OCI-LY7 (cell line): ENCODE measurements around the gene TMX1.

Experiments
- CTCF ChIP-seq: fragments of 200-600 bp; sonication (generic); conservative IDR thresholded peaks from 2 replicates; pipeline ENCODE4 v1.5.1; 2014; ENCODE audit warnings: mild to moderate bottlenecking, antibody characterized with exemption, low read length, moderate library complexity, mixed read lengths
- EZH2phosphoT487 ChIP-seq: fragments of 200-600 bp; sonication (generic); IDR thresholded peaks from 2 replicates; pipeline ENCODE4 v1.6.1; 2018; ENCODE audit warnings: low read depth, borderline replicate concordance, mild to moderate bottlenecking, mixed run types, antibody characterized with exemption, low read length, moderate library complexity, mixed read lengths

GRCh38 chr14:51219473-51220448, 20.3 kb upstream of the TMX1 start:
- no peak for TF ChIP-seq EZH2phosphoT487
- TF ChIP-seq CTCF, result peak; percentile 85
